Gastroesophageal sphincter (tissue), 3 donors: ENCODE results near the gene RIT1.
"Not testable (repeated sequence)": the region's sequence is repeated elsewhere in the genome, so short reads cannot be mapped to it uniquely, and the experiment has no call there.

Source experiments
- CTCF ChIP-seq, 4 experiments: fragments of 200-600 bp in 2 of 4; fragments of 450-650 bp in 2 of 4; sonication (generic) in 1 of 4; IDR thresholded peaks; one replicate each; pipeline ENCODE4 v1.5.1; 2017 to 2019; ENCODE audit warnings: antibody characterized with exemption in 4 of 4, mild to moderate bottlenecking in 2 of 4, moderate library complexity in 2 of 4
- EP300 ChIP-seq: sonication (generic); formaldehyde crosslinking; IDR thresholded peaks from one replicate; pipeline ENCODE4 v1.6.1; 2017; ENCODE audit warnings: antibody characterized with exemption, mild to moderate bottlenecking
- POLR2A ChIP-seq, 2 donors: fragments of 450-650 bp; IDR thresholded peaks; one replicate each; pipeline ENCODE4 v1.6.1; 2017; ENCODE audit warnings: antibody characterized with exemption in 2 of 2, mild to moderate bottlenecking in 2 of 2, moderate library complexity in 1 of 2

DNA sequence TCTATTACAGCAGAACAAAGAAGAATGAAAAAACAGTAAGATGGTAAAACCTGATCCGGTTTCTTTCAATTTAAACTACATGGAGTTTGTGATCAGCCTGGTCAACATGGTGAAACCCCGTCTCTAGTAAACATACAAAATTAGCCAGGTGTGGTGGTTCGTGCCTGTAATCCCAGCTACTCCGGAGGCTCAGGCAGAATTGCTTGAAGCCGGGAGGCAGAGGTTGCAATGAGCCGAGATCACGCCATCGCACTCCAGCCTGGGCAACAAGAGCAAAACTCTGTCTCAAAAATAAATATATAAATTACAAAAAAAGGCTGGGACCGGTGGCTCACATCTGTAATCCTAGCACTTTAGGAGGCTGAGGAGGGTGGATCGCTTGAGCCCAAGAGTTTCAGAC, 19.6 kb upstream of the RIT1 start:
- not testable (repeated sequence) for TF ChIP-seq CTCF (IDR thresholded peaks at IDR 0.05); EP300; POLR2A (IDR thresholded peaks at IDR 0.05)
